HCT116 (cell line): ENCODE data around the gene SLC7A10. TPM values are rescaled to one million over a fixed set of nuclear protein-coding genes. Genes with fewer than 3 reads are reported as not detected.
A peak's percentile ranks its signal among the peaks of the same experiment; 100 is the strongest.

Experiments used
- ATAC-seq: fragments of 200-7000 bp; cut with Tn5 transposase; 2 replicates; pipeline ENCODE4 v1.9.1; 2020; ENCODE audit warnings: mild to moderate bottlenecking, moderate library complexity
- BruUV-seq: library from RNA; stranded (reverse); fragments of 400-500 nt; replicated peaks from 2 replicates; lab custom pipeline; 2021; lab: Mats Ljungman, UMichigan
- CTCF ChIA-PET: fragments of 300-600 bp; sonication (Branson Sonifier 250); formaldehyde crosslinking; loops from one replicate; lab custom pipeline; 2021; ENCODE audit warnings: antibody characterized with exemption; lab: Charles Lee
- POLR2A ChIA-PET: fragments of 300-600, 350-600 bp; sonication (Branson Sonifier 250); formaldehyde crosslinking; loops from one replicate; lab custom pipeline; 2021; ENCODE audit warnings: antibody characterized with exemption; lab: Charles Lee
- RAD21 ChIA-PET, 2 experiments: fragments of 300-600 bp; sonication (Branson Sonifier 250); formaldehyde crosslinking; loops; one replicate each; lab custom pipeline; 2023; ENCODE audit warnings: low total read pairs in 2 of 2; ENCODE audit not compliant: uncharacterized antibody in 2 of 2, unreplicated experiment in 2 of 2, low non-redundant PET in 1 of 2; lab: Charles Lee
- DNase-seq: peaks from one replicate; pipeline ENCODE4 v3.0.0-alpha.2; 2010; ENCODE audit warnings: low read depth, low spot score
- H2AFZ ChIP-seq: fragments of 200-600 bp; shearing (Covaris generic), sonication (generic); 2 replicates; pipeline ENCODE4 v1.6.1; 2017; ENCODE audit warnings: low read depth, mixed run types, mixed read lengths, antibody characterized with exemption, low read length; ENCODE audit not compliant: poor library complexity, severe bottlenecking
- H3K27ac ChIP-seq: 2 replicates; pipeline ENCODE4 v1.5.1; 2012; ENCODE audit warnings: low read depth, low read length
- H3K27me3 ChIP-seq: fragments of 200-600 bp; sonication (generic); 2 replicates; pipeline ENCODE4 v1.6.1; 2016; ENCODE audit warnings: mixed run types, low read length, mixed read lengths; ENCODE audit not compliant: insufficient read depth
- H3K36me3 ChIP-seq, 2 experiments: fragments of 200-500 bp in 1 of 2; fragments of 200-600 bp in 1 of 2; sonication (Bioruptor generic) in 1 of 2; sonication (generic) in 1 of 2; 2 replicates each; pipeline versions ENCODE4 v1.5.1 to v1.6.1; 2014 to 2016; ENCODE audit warnings: low read length in 2 of 2, inconsistent platforms in 1 of 2, mixed read lengths in 1 of 2, mixed run types in 1 of 2; ENCODE audit not compliant: insufficient read depth in 2 of 2, control insufficient read depth in 1 of 2
- H3K4me1 ChIP-seq, 2 experiments: fragments of 200-600 bp in 1 of 2; sonication (generic) in 1 of 2; 2 replicates each; pipeline versions ENCODE4 v1.5.1 to v1.6.1; 2012 to 2017; ENCODE audit warnings: low read length in 2 of 2, inconsistent platforms in 1 of 2, mild to moderate bottlenecking in 1 of 2, mixed read lengths in 1 of 2, mixed run types in 1 of 2, moderate library complexity in 1 of 2; ENCODE audit not compliant: insufficient read depth in 2 of 2, control insufficient read depth in 1 of 2
- H3K4me2 ChIP-seq: fragments of 200-600 bp; sonication (generic); 2 replicates; pipeline ENCODE4 v1.6.1; 2017; ENCODE audit warnings: mixed run types, low read length, mixed read lengths
- H3K4me3 ChIP-seq, 2 experiments: fragments of 200-600 bp in 1 of 2; sonication (generic) in 1 of 2; replicated peaks in 1 of 2; 2 replicates each; pipeline ENCODE4 v1.5.1; 2011 to 2016; ENCODE audit warnings: low read length in 2 of 2, control low read depth in 1 of 2, low read depth in 1 of 2, mild to moderate bottlenecking in 1 of 2, mixed read lengths in 1 of 2, mixed run types in 1 of 2
- H3K79me2 ChIP-seq: fragments of 200-600 bp; sonication (generic); 2 replicates; pipeline ENCODE4 v1.6.1; 2017; ENCODE audit warnings: mild to moderate bottlenecking, mixed run types, low read length, moderate library complexity, mixed read lengths; ENCODE audit not compliant: insufficient read depth
- H3K9ac ChIP-seq: fragments of 200-600 bp; sonication (generic); 2 replicates; pipeline ENCODE4 v1.6.1; 2016; ENCODE audit warnings: low read length, mixed read lengths
- H3K9me2 ChIP-seq: fragments of 200-600 bp; sonication (generic), shearing (Covaris generic); 2 replicates; pipeline ENCODE4 v1.6.1; 2017; ENCODE audit warnings: mixed run types, mild to moderate bottlenecking, moderate library complexity; ENCODE audit not compliant: insufficient read depth
- H3K9me3 ChIP-seq, 2 experiments: fragments of 200-500 bp in 1 of 2; fragments of 200-600 bp in 1 of 2; sonication (Bioruptor generic) in 1 of 2; sonication (generic) in 1 of 2; 2 replicates each; pipeline ENCODE4 v1.6.1; 2014 to 2017; ENCODE audit warnings: low read length in 2 of 2, mixed read lengths in 2 of 2, inconsistent platforms in 1 of 2, low read depth in 1 of 2, mild to moderate bottlenecking in 1 of 2, mixed run types in 1 of 2, moderate library complexity in 1 of 2; ENCODE audit not compliant: control insufficient read depth in 1 of 2, insufficient read depth in 1 of 2
- H4K20me1 ChIP-seq: fragments of 200-600 bp; sonication (generic), shearing (Covaris generic); 2 replicates; pipeline ENCODE4 v1.6.1; 2017; ENCODE audit warnings: mixed run types, mild to moderate bottlenecking, moderate library complexity; ENCODE audit not compliant: insufficient read depth
- EGR1 ChIP-seq: IDR thresholded peaks from 2 replicates; pipeline ENCODE4 v1.6.1; 2012; ENCODE audit warnings: low read depth
- ELF1 ChIP-seq: IDR thresholded peaks from 2 replicates; pipeline ENCODE4 v1.6.1; 2012; ENCODE audit warnings: low read depth, borderline replicate concordance
- EZH2 ChIP-seq: fragments of 200-600 bp; sonication (generic); IDR thresholded peaks from 2 replicates; pipeline ENCODE4 v1.6.1; 2017; ENCODE audit warnings: antibody characterized with exemption, mixed run types
- FOSL1 ChIP-seq: IDR thresholded peaks from 2 replicates; pipeline ENCODE4 v1.6.1; 2012; ENCODE audit warnings: low read depth
- JUND ChIP-seq: IDR thresholded peaks from 2 replicates; pipeline ENCODE4 v1.6.1; 2012
- POLR2A ChIP-seq: IDR thresholded peaks from 2 replicates; pipeline ENCODE4 v1.7.0; 2011; ENCODE audit warnings: borderline replicate concordance; ENCODE audit not compliant: insufficient read depth, insufficient read length; ENCODE audit errors: extremely low read depth
- POLR2AphosphoS5 ChIP-seq: IDR thresholded peaks from 2 replicates; pipeline ENCODE4 v1.6.1; 2011; ENCODE audit warnings: mild to moderate bottlenecking, low read depth, low read length, moderate library complexity
- SIN3A ChIP-seq: IDR thresholded peaks from 2 replicates; pipeline ENCODE4 v1.6.1; 2012; ENCODE audit warnings: low read depth
- SP1 ChIP-seq: IDR thresholded peaks from 2 replicates; pipeline ENCODE4 v1.6.1; 2012; ENCODE audit warnings: low read depth
- TCF7L2 ChIP-seq: IDR thresholded peaks from 2 replicates; pipeline ENCODE4 v1.7.0; 2011; ENCODE audit warnings: borderline replicate concordance, inconsistent platforms; ENCODE audit not compliant: insufficient read depth, insufficient read length; ENCODE audit errors: extremely low read depth
- ZFX ChIP-seq: fragments of 450-650 bp; IDR thresholded peaks from 2 replicates; pipeline ENCODE4 v1.6.1; 2017
- ZNF274 ChIP-seq: fragments of 200-500 bp; sonication (Bioruptor generic); IDR thresholded peaks from 2 replicates; pipeline ENCODE4 v1.6.1; 2014; ENCODE audit warnings: mild to moderate bottlenecking, low read depth, low read length, inconsistent platforms
- intact Hi-C: fragments of 100-400 bp; cut with micrococcal nuclease; formaldehyde crosslinking; loops from 2 replicates; pipeline ENCODE4 v1.10.0; 2022
- total RNA-seq: library from RNA; stranded (reverse); gene quantifications from one replicate; pipeline ENCODE4 v1.2.1, GENCODE V29; 2021; ENCODE audit not compliant: unreplicated experiment
- TF ChIP-seq, protein P1 (sequence below), 3 experiments: fragments of 200-600 bp in 1 of 3; sonication (generic) in 1 of 3; IDR thresholded peaks in 2 of 3; conservative IDR thresholded peaks in 1 of 3; 2 replicates each; pipeline ENCODE4 v1.5.1; 2012 to 2017; ENCODE audit warnings: low read depth in 2 of 3, low read length in 2 of 3, antibody characterized with exemption in 1 of 3, borderline replicate concordance in 1 of 3, control low read depth in 1 of 3, mild to moderate bottlenecking in 1 of 3, mixed read lengths in 1 of 3, mixed run types in 1 of 3, moderate library complexity in 1 of 3; ENCODE audit not compliant: insufficient read depth in 1 of 3
- TF ChIP-seq, protein P2 (sequence below): IDR thresholded peaks from 2 replicates; pipeline ENCODE4 v1.6.1; 2011; ENCODE audit warnings: mild to moderate bottlenecking, low read length, moderate library complexity; ENCODE audit not compliant: insufficient replicate concordance; ENCODE audit errors: extremely low read depth

The SLC7A10 gene
- total RNA-seq, 1 experiment from 2014 or later: 0.25 TPM

DNA sequence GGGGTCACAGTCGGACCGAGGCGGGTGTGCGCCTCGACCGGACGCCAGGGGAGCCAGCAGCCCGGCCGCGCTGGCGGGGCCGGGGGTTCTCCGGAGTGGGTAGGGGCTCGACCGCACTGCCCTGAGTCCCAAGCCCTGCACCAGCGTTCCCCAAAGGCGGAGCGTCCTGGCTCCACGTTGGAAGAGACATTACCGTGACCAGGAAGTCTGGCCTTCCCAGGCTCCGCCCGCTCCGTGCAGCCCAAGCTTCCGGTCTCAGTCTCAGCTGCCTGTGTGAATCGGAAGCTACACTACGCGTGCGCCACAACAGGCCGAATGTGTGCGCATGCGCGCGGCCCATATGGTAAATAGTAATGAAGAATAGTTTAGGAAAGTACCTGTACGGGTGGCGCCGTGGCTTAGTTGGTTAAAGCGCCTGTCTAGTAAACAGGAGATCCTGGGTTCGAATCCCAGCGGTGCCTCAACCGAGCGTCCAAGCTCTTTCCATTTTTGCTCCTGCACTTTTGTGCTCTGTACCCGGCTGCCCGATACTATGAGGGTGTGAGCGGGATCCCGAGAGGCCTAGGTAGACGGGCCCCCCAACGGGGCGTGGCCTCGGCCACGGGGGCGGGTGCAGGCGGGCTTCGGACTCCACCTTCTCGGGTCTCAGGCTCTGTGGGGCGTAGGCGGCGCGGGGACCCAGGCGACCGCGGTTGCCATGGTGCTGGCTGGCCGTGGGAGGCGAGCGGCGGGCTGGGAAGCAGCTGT lies 48.8 kb downstream of the SLC7A10 start (continued):
- TF ChIP-seq, protein P1, sequence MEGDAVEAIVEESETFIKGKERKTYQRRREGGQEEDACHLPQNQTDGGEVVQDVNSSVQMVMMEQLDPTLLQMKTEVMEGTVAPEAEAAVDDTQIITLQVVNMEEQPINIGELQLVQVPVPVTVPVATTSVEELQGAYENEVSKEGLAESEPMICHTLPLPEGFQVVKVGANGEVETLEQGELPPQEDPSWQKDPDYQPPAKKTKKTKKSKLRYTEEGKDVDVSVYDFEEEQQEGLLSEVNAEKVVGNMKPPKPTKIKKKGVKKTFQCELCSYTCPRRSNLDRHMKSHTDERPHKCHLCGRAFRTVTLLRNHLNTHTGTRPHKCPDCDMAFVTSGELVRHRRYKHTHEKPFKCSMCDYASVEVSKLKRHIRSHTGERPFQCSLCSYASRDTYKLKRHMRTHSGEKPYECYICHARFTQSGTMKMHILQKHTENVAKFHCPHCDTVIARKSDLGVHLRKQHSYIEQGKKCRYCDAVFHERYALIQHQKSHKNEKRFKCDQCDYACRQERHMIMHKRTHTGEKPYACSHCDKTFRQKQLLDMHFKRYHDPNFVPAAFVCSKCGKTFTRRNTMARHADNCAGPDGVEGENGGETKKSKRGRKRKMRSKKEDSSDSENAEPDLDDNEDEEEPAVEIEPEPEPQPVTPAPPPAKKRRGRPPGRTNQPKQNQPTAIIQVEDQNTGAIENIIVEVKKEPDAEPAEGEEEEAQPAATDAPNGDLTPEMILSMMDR (IDR thresholded peaks at IDR 0.05 in 2 of 3, conservative IDR thresholded peaks at IDR 0.05 in 1 of 3; ENCODE audit: borderline replicate concordance in 1 of 3, insufficient read depth in 1 of 3, low read depth in 2 of 3, low read length in 2 of 3): peak in 2 of 3 experiments; percentile 6 to 12; a peak in 1 of 6 replicates
- no peak for TF ChIP-seq EZH2

DNA sequence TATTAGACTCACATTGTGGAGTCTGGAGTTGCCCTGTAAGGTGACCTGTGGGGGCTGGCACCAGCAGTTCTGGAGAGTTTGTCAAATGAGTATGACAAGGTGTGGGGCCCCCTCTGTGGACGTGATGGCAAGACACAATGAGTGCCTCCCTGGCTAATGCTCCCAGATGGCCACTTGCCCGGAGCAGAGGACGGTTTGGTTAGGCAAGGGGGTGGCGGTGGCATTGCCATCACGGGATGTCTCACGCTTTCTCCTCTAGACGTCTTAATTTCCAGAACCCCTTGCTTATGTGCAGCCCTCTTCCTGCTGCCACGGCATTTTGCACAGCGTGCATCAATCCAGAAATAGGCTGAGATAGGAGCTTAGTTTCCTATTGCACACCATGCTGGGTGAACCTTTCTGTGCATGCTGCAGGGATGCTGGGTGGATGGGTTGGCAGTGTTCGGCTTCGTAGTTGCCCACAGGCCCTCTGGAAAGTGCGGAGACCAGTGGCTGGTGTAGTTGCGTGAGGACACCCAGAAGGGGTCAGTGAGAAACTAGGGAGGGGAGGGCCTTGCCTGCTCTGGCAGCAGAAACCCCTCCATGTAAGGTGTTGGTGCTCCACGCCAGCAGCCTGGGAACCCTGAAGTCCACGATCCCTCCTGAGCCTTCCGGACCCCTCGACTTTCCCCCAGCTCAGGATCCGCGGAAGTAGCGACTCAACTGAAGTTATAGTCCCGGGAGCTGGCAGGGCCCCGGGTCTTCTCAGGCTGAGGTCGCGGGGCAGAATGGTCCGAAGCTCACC lies 49.6 kb downstream of the SLC7A10 start:
- TSS peak; percentile 69 for BruUV-seq
- peak overlapping the region; percentile 94 for H3K4me2 ChIP-seq
- H3K27ac ChIP-seq: peak overlapping the region; percentile 89
- peak overlapping the region; percentile 85 for H3K9ac ChIP-seq
- peaks cover 23 to 36% of the 10 kb centered on the region in 2 experiments for H3K4me1 ChIP-seq
- CTCF ChIA-PET: interaction anchor here (0.6 to 1.3 kb wide), 8 partner anchors 8 to 51 kb away, joined by 3 to 5 read pairs (median 3); no protein-coding TSS in a partner anchor
- no peak overlapping the region for H2AFZ ChIP-seq
- POLR2A ChIA-PET: interaction anchor here (1.0 to 1.2 kb wide), 4 partner anchors 11 to 197 kb away, joined by 3 to 5 read pairs (median 4); partner anchors contain the start of gene CEBPG
- H3K27me3 ChIP-seq: no peaks in the 10 kb centered on the region
- 0 out of 2 replicates have a peak, but pooled peaks cover 3% of the 10 kb centered on the region for H3K79me2 ChIP-seq
- TF ChIP-seq, protein P1 (IDR thresholded peaks at IDR 0.05 in 2 of 3, conservative IDR thresholded peaks at IDR 0.05 in 1 of 3; ENCODE audit: borderline replicate concordance in 1 of 3, insufficient read depth in 1 of 3, low read depth in 2 of 3, low read length in 2 of 3): no peak
- TF ChIP-seq SIN3A (no peak), ZFX (no peak), EZH2 (no peak), TCF7L2 (no peak), SP1 (no peak), ZNF274 (no peak), JUND (no peak), POLR2A (no peak), EGR1 (no peak), POLR2AphosphoS5 (no peak), ELF1 (no peak), FOSL1 (no peak)
- TF ChIP-seq, protein P2, sequence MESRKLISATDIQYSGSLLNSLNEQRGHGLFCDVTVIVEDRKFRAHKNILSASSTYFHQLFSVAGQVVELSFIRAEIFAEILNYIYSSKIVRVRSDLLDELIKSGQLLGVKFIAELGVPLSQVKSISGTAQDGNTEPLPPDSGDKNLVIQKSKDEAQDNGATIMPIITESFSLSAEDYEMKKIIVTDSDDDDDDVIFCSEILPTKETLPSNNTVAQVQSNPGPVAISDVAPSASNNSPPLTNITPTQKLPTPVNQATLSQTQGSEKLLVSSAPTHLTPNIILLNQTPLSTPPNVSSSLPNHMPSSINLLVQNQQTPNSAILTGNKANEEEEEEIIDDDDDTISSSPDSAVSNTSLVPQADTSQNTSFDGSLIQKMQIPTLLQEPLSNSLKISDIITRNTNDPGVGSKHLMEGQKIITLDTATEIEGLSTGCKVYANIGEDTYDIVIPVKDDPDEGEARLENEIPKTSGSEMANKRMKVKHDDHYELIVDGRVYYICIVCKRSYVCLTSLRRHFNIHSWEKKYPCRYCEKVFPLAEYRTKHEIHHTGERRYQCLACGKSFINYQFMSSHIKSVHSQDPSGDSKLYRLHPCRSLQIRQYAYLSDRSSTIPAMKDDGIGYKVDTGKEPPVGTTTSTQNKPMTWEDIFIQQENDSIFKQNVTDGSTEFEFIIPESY: no peak
- no peak for DNase-seq
- no peaks in the 10 kb centered on the region for H3K9me3 ChIP-seq
- no peaks in the 10 kb centered on the region for H3K9me2 ChIP-seq
- RAD21 ChIA-PET: no interaction called here
- intact Hi-C loops: loop anchor here (2.0 to 10.0 kb wide), 3 partner anchors 31 to 1179 kb away; partner anchors contain the start of genes CEP89 and FAAP24
- H4K20me1 ChIP-seq: no peaks in the 10 kb centered on the region
- H3K36me3 ChIP-seq: no peaks in the 10 kb centered on the region
- ATAC-seq: no peak
- peak overlapping the region; percentile 85 to 87 for H3K4me3 ChIP-seq
